Posterior cingulate gyrus (tissue), 11 donors: ENCODE measurements around the gene CDON.
"Not testable (repeated sequence)": the region's sequence is repeated elsewhere in the genome, so short reads cannot be mapped to it uniquely, and the experiment has no call there.

Experiments
- DNase-seq, 10 donors: peaks; one replicate each; pipeline versions ENCODE4 v3.0.0 to v3.0.0-alpha.2; 2020 to 2021; ENCODE audit warnings: mixed read lengths in 3 of 10
- intact Hi-C: fragments of 100-400 bp; cut with DNase I; formaldehyde crosslinking; loops from one replicate; pipeline ENCODE4 v1.15.1; 2023

CDON gene

GRCh38 chr11:126051117-126051516 lies 11.5 kb downstream of the CDON start:
- DNase-seq, result no peak
- intact Hi-C loops, result no loop called here

GRCh38 chr11:126049159-126049558 lies 13.5 kb downstream of the CDON start:
- no peak for DNase-seq
- intact Hi-C loops, result no loop called here

GRCh38 chr11:126048197-126048596 lies 14.5 kb downstream of the CDON start:
- no peak for DNase-seq
- intact Hi-C loops, result no loop called here

GRCh38 chr11:126046570-126047195 lies 16.0 kb downstream of the CDON start:
- DNase-seq, result no peak
- intact Hi-C loops, result no loop called here

GRCh38 chr11:126039485-126040271 lies 23.0 kb downstream of the CDON start:
- intact Hi-C loops, result loop anchor here (10.0 kb wide), 1 partner anchor 55 kb away; no protein-coding TSS in a partner anchor
- DNase-seq, result no peak

GRCh38 chr11:126035718-126036117 lies 26.9 kb downstream of the CDON start:
- DNase-seq, result no peak
- intact Hi-C loops, result loop anchor here (10.0 kb wide), 1 partner anchor 59 kb away; no protein-coding TSS in a partner anchor

- intact Hi-C loops, result loop anchor here (10.0 kb wide), 1 partner anchor 60 kb away; no protein-coding TSS in a partner anchor
- no peak for DNase-seq
Measured at GRCh38 chr11:126034933-126035425, 27.7 kb downstream of the CDON start.

GRCh38 chr11:126034039-126034932 lies 28.4 kb downstream of the CDON start:
- no peak for DNase-seq
- intact Hi-C loops, result loop anchor here (10.0 kb wide), 1 partner anchor 61 kb away; no protein-coding TSS in a partner anchor

- intact Hi-C loops, result loop anchor here (10.0 kb wide), 1 partner anchor 62 kb away; no protein-coding TSS in a partner anchor
- DNase-seq, result no peak
Measured at GRCh38 chr11:126032375-126032774, 30.3 kb downstream of the CDON start.

- intact Hi-C loops, result loop anchor here (10.0 kb wide), 1 partner anchor 65 kb away; no protein-coding TSS in a partner anchor
- DNase-seq, result no peak
Measured at GRCh38 chr11:126029805-126030204, 32.9 kb downstream of the CDON start.

- intact Hi-C loops, result no loop called here
- DNase-seq, result no peak
Measured at GRCh38 chr11:126029237-126029636, 33.4 kb downstream of the CDON start.

GRCh38 chr11:126028534-126028933 lies 34.1 kb downstream of the CDON start:
- intact Hi-C loops, result not testable (repeated sequence)

GRCh38 chr11:126026579-126026978 lies 36.1 kb downstream of the CDON start:
- intact Hi-C loops, result no loop called here
- no peak for DNase-seq

More at GRCh38 chr11:126028534-126028933, 34.1 kb downstream of the CDON start:
- DNase-seq, result not testable (repeated sequence)

GRCh38 chr11:126025822-126026221 lies 36.8 kb downstream of the CDON start:
- no peak for DNase-seq
- intact Hi-C loops, result no loop called here

GRCh38 chr11:126024123-126024522 lies 38.5 kb downstream of the CDON start:
- intact Hi-C loops, result no loop called here
- no peak for DNase-seq

- intact Hi-C loops, result no loop called here
- no peak for DNase-seq
Measured at GRCh38 chr11:126012852-126013251, 49.8 kb downstream of the CDON start.

GRCh38 chr11:126011754-126012153 lies 50.9 kb downstream of the CDON start:
- DNase-seq, result no peak
- intact Hi-C loops, result no loop called here

- intact Hi-C loops, result no loop called here
- no peak for DNase-seq
Measured at GRCh38 chr11:126011265-126011664, 51.4 kb downstream of the CDON start.

- intact Hi-C loops, result no loop called here
- DNase-seq, result no peak
Measured at GRCh38 chr11:126008956-126009355, 53.7 kb downstream of the CDON start.

- intact Hi-C loops, result no loop called here
- no peak for DNase-seq
Measured at GRCh38 chr11:126007238-126007637, 55.4 kb downstream of the CDON start.
